Right cardiac atrium (tissue), 5 donors: ENCODE measurements around the gene TM4SF20. TPM values are rescaled to one million over a fixed set of nuclear protein-coding genes. Genes with fewer than 3 reads are reported as not detected.
"Not testable (repeated sequence)": the region's sequence is repeated elsewhere in the genome, so short reads cannot be mapped to it uniquely, and the experiment has no call there.

Source experiments
- ATAC-seq, 2 donors: fragments of 200-7000 bp; cut with Tn5 transposase; one replicate each; pipeline versions ENCODE4 v1.8.0 to v1.9.1; 2020; ENCODE audit warnings: moderate library complexity in 2 of 2, mild to moderate bottlenecking in 1 of 2
- DNase-seq, 3 donors: peaks; one replicate each; pipeline ENCODE4 v3.0.0-alpha.2; 2020
- H3K27ac ChIP-seq: one replicate; pipeline ENCODE4 v1.5.1; 2013; ENCODE audit warnings: mild to moderate bottlenecking, low read length, control low read depth, moderate library complexity
- H3K27me3 ChIP-seq: one replicate; pipeline ENCODE4 v1.6.1; 2013; ENCODE audit not compliant: control insufficient read depth, insufficient read depth
- H3K4me1 ChIP-seq: one replicate; pipeline ENCODE4 v1.6.1; 2013; ENCODE audit warnings: low read length; ENCODE audit not compliant: control insufficient read depth, insufficient read depth
- H3K4me3 ChIP-seq: one replicate; pipeline ENCODE4 v1.5.1; 2013; ENCODE audit warnings: low read length, control low read depth
- H3K9me3 ChIP-seq: one replicate; pipeline ENCODE4 v1.6.1; 2013; ENCODE audit warnings: low read length; ENCODE audit not compliant: control insufficient read depth
- WGBS: extraction: QIAGEN DNeasy Blood & Tissue Kit; methylation state at CpG from one replicate; pipeline ENCODE4 v1.1.7; 2013; 5-methylcytosine and 5-hydroxymethylcytosine counted together
- intact Hi-C, 4 donors: fragments of 100-400 bp; cut with DNase I; formaldehyde crosslinking; loops; one replicate each; pipeline versions ENCODE4 v1.11.0 to v1.14.0; 2022 to 2023
- polyA plus RNA-seq: library from polyadenylated mRNA; stranded (reverse); fragments of 200-250 nt; gene quantifications from one replicate; pipeline ENCODE4 v1.2.3, GENCODE V29; 2013
- total RNA-seq, 4 donors: library from RNA; stranded (reverse); fragmentation: NEBNext Ultra II Directional; extraction: Animal tissue kit (Norgen Biotek cat#: 25700); gene quantifications; one replicate each; pipeline ENCODE4 v1.2.1, GENCODE V29; 2021
- donor health status: healthy with polysubstance abuse.
- donor health status: DM: no; HTN: yes; CAD: no.
- donor health status: DM: no; HTN: no; CAD: no.
- donor health status: DM: no; HTN: yes; CAD: no; lungs with severe emphysema.
- donor health status: DM: yes; HTN: yes; CAD: no.

Gene TM4SF20
- total and polyA plus RNA-seq, 5 donors = not detected

DNA sequence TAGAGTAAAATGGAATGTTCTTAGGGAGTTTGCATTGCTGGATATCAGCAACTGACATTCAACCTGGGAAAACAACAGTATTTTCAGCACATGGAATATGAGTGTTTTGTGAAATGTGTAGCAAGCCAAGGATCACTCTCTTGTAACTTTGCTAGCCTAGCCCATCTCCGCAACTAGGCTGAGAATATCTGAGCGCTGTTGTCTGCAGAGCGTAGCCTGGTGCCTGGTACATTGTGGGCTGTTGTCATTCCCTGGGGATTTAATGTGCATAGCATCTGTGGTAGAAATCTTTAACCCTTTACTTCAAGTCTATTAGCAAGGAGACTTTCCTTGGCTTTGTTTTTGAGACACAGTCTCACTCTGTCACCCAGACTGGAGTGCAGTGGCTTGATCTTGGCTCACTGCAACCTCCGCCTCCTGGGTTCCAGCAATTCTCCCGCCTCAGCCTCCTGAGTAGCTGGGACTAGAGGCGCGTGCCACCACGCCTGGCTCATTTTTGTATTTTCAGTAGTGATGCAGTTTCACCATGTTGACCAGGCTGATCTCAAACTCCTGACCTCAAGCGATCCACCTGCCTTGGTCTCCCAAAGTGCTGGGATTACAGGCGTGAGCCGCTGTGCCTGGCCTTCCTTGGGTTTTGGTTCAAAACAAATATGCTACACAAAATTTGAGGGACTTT, 14.4 kb downstream of the TM4SF20 start:
- WGBS = 81% methylated on average over 11 of the region's 11 CpGs

DNA sequence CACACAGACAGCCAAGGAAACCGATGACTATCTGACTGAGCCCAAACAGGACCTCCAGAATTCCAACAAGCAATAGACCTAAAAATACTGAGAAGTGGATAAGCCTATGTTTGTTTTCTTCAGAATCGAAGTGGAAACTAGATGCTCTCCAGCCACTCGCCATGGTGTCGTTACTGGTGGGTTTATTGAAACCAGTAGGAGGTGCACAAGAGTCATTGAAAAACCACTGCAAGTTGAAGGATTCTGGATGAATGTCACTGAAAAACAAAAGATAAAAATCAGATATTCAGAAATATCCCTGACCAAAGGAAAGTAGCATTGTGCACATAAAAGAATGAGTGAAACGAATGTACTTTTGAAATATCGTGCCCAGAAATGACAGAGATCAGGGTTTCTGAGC, 15.3 kb downstream of the TM4SF20 start:
- Histone ChIP-seq H3K9me3 (no peaks in the 10 kb centered on the region), H3K4me3 (no peak overlapping the region), H3K27me3 (no peaks in the 10 kb centered on the region), H3K27ac (no peak overlapping the region), H3K4me1 (peaks cover 6% of the 10 kb centered on the region)
- 88% methylated on average over 6 of the region's 6 CpGs for WGBS
- intact Hi-C loops = no loop called here
- DNase-seq = no peak
- ATAC-seq = no peak

More for the DNA sequence above, 14.4 kb downstream of the TM4SF20 start:
- ATAC-seq, intact Hi-C loops, H3K27ac ChIP-seq, H3K4me3 ChIP-seq, H3K9me3 ChIP-seq, H3K27me3 ChIP-seq, H3K4me1 ChIP-seq, DNase-seq: not testable (repeated sequence)

DNA sequence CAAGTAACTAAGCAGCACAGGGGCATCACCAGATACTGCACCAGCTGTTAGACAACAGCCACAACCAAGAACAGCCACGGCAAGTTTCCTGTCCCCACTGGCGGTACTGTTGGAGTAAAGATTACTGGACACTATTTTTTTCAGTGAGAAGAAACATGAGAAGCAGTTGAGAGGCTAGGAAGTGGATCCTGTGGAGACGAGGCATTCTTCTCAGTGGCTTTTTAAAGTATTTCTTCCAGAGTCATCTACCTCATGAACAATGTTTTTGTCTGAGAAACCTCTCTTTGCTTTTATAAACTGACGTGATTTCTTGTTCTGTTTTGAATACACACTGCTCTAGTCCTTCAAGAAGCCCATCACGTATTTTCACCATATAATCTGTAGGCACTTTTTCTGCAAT, 18.8 kb downstream of the TM4SF20 start:
- intact Hi-C loops = no loop called here
- ATAC-seq (no peak), DNase-seq (no peak)
- 67% methylated on average over 5 of the region's 5 CpGs for WGBS
- Histone ChIP-seq H3K9me3 (no peaks in the 10 kb centered on the region), H3K27ac (no peak overlapping the region), H3K27me3 (no peaks in the 10 kb centered on the region), H3K4me3 (no peak overlapping the region), H3K4me1 (peaks cover 4% of the 10 kb centered on the region)

DNA sequence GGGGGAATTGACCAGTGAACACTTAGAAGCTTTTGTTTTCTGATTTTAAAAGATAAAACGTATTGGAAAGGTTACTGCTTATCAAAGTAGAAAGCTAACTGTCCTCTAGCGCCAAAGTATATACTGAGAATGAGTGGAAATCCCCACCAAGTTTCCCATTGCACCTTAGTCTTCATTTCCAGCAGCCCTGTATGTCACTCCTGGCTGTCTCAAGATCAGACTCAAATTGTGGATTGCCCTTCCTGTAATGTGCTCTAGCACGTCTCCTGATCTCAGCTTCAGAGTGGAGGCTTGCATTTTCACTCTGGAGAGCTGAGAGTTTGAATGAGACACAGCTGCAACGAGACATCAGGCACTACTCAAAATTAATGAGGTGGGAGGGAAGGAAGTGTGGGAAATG, 27.5 kb downstream of the TM4SF20 start:
- Histone ChIP-seq H3K27me3 (no peaks in the 10 kb centered on the region), H3K27ac (no peak overlapping the region), H3K4me1 (no peaks in the 10 kb centered on the region), H3K9me3 (no peaks in the 10 kb centered on the region), H3K4me3 (no peak overlapping the region)
- 66% methylated on average over 4 of the region's 4 CpGs for WGBS
- no peak for DNase-seq
- no peak for ATAC-seq
- intact Hi-C loops = no loop called here

DNA sequence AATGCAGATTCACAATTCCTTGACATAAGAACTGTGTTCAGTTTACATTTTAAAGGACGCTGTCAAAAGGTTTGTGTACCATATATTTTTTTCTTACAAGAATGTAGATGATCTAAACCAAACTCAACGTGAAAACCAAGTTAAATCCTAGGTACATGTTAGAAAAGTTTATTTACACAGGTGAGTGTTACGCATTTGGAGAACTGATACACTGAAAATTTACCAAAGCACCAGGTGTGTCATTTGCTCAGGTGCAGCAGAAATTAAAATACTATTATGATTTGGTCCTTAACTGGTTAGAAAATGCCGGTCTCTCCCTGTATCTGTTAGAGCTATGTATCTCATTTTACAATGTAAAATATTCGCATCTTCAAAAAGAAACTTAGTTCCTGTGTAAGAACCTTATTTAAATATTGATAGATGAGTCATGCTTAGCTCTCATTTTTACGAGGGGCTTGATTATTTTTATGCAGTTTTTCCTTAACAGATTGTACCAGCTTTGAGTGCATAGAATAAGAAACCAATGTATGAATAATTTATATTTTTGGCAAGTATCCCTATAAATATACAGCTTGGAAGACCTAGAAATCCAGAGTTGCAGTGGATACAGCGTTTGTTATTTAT, 29.0 kb downstream of the TM4SF20 start:
- Histone ChIP-seq H3K27me3 (no peaks in the 10 kb centered on the region), H3K27ac (no peak overlapping the region), H3K4me1 (no peaks in the 10 kb centered on the region), H3K9me3 (no peaks in the 10 kb centered on the region), H3K4me3 (no peak overlapping the region)
- no peak for ATAC-seq
- intact Hi-C loops = no loop called here
- WGBS = 97% methylated on average over 7 of the region's 7 CpGs
- no peak for DNase-seq

DNA sequence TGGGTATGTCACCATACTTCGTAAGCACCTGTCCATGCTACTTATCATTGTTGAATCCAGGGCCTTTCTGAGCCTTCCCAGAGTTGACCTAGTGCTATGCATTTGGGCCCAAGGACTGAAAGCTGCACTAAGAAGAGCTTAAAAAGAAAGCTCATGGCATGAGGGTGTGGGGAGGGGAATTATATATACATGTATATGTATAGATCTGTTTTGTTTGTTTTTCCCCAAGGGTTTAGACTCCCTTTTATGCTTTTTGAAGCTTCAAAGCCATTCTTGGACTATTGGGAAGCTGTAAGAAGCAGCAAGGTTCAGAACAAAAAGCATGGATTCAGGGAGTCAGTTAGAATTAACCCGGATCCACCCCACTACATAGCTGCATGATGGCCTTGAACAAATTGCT, 30.8 kb downstream of the TM4SF20 start:
- H3K4me1 ChIP-seq = no peaks in the 10 kb centered on the region
- no peak overlapping the region for H3K4me3 ChIP-seq
- no peak for ATAC-seq
- no peak for DNase-seq
- intact Hi-C loops = no loop called here
- WGBS = 97% methylated on average over 2 of the region's 2 CpGs
- no peaks in the 10 kb centered on the region for H3K27me3 ChIP-seq
- H3K27ac ChIP-seq = no peak overlapping the region
- H3K9me3 ChIP-seq = no peaks in the 10 kb centered on the region

DNA sequence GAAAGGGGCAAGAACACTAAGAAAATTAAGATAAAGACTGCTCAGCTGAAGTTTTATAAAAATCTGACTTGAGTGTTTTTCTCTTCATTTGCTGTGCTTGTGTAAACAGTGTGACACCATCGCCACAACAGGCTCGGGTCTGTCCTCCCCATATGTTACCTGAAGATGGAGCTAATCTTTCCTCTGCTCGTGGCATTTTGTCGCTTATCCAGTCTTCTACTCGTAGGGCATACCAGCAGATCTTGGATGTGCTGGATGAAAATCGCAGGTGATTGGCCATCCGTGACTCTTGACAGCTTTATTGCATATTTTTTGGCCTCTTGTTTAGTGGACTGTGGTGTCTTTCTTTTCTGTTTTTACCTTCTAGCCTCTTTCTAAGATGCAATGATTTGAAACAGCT, 32.0 kb downstream of the TM4SF20 start:
- Histone ChIP-seq H3K4me1 (no peaks in the 10 kb centered on the region), H3K9me3 (no peaks in the 10 kb centered on the region), H3K27me3 (no peaks in the 10 kb centered on the region), H3K4me3 (no peak overlapping the region), H3K27ac (no peak overlapping the region)
- DNase-seq (no peak), ATAC-seq (no peak)
- intact Hi-C loops = no loop called here
- 87% methylated on average over 7 of the region's 7 CpGs for WGBS

DNA sequence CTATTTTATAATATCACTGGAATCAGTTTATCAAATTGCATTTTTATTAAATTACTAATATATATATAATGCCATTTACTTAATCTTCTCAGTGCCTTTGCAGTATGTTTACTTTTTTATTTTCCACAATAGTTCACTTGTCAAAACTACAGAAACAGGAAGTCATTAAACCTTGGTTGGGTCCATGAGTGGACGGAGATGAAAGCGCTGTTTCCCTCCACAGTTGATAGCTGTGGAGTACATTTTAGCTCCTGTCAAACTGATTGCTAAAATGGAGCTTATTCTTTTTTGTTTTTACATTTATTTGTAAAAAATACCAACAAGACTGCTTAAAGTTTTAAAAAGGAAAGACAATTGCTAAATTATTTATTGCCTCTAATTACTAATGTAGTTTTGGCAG, 34.9 kb downstream of the TM4SF20 start:
- DNase-seq (no peak), ATAC-seq (no peak)
- WGBS = 72% methylated on average over 2 of the region's 2 CpGs
- intact Hi-C loops = no loop called here
- no peak overlapping the region for H3K27ac ChIP-seq
- no peaks in the 10 kb centered on the region for H3K9me3 ChIP-seq
- H3K27me3 ChIP-seq = no peaks in the 10 kb centered on the region
- H3K4me1 ChIP-seq = no peaks in the 10 kb centered on the region
- H3K4me3 ChIP-seq = no peak overlapping the region

DNA sequence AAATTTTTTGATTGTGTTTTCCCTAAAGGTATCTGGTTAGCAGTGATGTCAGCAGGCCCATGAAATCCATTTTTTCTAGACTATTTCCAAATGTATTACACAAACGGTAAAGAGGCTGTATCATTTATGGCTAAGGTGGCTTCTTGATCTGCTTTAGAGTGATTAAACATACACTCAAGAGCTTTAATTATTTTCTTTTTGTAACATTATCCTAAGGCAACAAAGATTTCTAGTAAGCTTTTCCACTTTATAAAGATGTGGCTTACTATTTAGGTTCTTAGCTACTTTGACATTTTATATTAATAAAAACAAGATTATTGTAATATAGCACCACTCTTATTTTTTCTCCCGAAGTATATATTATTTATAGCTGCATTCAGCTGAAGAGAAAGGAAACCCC, 37.6 kb downstream of the TM4SF20 start:
- ATAC-seq (no peak), DNase-seq (no peak)
- no peak overlapping the region for H3K4me3 ChIP-seq
- H3K9me3 ChIP-seq = no peaks in the 10 kb centered on the region
- no peak overlapping the region for H3K27ac ChIP-seq
- H3K4me1 ChIP-seq = no peaks in the 10 kb centered on the region
- intact Hi-C loops = no loop called here
- no peaks in the 10 kb centered on the region for H3K27me3 ChIP-seq
- WGBS = 87% methylated on average over 2 of the region's 2 CpGs

DNA sequence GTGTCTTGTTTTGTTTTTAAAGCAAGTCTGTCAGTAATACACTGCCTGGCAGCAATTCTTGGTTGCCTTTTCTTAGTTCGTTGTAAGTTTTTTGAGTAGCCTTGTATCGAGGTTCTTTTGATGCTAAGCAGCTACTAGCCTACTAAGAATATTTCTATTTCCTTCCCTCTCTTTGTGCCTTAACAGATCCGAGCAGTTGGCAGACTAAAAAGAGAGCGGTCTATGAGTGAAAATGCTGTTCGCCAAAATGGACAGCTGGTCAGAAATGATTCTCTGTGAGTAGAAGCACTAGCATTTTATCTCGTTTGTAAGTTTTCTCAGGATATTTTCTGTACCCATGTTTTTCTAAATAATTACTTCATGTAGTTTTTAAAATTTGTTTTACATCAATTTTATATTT, 39.0 kb downstream of the TM4SF20 start:
- ATAC-seq = no peak

DNA sequence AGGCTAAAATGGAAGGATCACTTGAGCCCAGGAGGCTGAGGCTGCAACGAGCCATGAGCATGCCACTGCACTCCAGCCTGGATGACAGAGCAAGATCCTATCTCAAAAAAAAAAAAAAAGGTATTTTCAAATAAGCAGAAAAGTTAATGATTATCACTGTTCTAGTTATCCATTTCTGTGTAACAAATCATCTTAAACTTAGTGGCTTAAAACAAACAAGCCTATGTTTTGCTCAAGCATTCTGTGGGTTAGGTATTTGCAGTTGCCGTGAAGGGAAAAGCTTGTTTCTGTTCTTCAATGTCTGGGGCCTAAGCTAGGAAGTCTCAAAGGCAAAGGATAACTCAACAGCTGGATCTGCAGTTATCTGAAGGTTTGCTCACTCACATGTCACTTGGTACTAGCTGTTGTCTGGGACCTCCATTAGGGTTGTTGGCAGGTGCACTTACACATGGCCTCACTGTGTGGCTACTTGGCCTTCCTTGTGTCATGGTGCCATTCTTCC, 40.0 kb downstream of the TM4SF20 start:
- Histone ChIP-seq H3K27ac (no peak overlapping the region), H3K4me1 (no peaks in the 10 kb centered on the region), H3K4me3 (no peak overlapping the region), H3K9me3 (no peaks in the 10 kb centered on the region), H3K27me3 (no peaks in the 10 kb centered on the region)
- WGBS = 93% methylated on average over 2 of the region's 2 CpGs
- ATAC-seq (no peak), DNase-seq (no peak)
- intact Hi-C loops = no loop called here

More for the DNA sequence above, 39.0 kb downstream of the TM4SF20 start:
- 67% methylated on average over 6 of the region's 6 CpGs for WGBS
- Histone ChIP-seq H3K27me3 (no peaks in the 10 kb centered on the region), H3K4me1 (no peaks in the 10 kb centered on the region), H3K27ac (no peak overlapping the region), H3K4me3 (no peak overlapping the region), H3K9me3 (no peaks in the 10 kb centered on the region)
- no peak for DNase-seq
- intact Hi-C loops = no loop called here
